ENCODE results near the gene C1orf167. TPM values are rescaled to one million over a fixed set of nuclear protein-coding genes. Genes with fewer than 3 reads are reported as not detected.

Gene C1orf167
- total and polyA plus RNA-seq, 10 of the 15 experiments (the other 5 are each of a cell fraction or from before 2014, with no cell fraction given) = 0.17 to 0.31 TPM; not detected in 8

GRCh38 chr1:11802973-11803885 lies 41.2 kb downstream of the C1orf167 start (continued):
- TF ChIP-seq PKNOX1 (IDR thresholded peaks at IDR 0.05) = peak; percentile 70
- TF ChIP-seq BACH1 (IDR thresholded peaks at IDR 0.05; ENCODE audit: borderline replicate concordance) = peak; percentile 41; the same call in 1 of the 2 replicates
- TF ChIP-seq ETV6 (conservative IDR thresholded peaks at IDR 0.05 in 1 of 2, IDR thresholded peaks at IDR 0.05 in 1 of 2; ENCODE audit: borderline replicate concordance in 1 of 2, low read depth in 1 of 2) = no peak
- peak; percentile 38; the same call in 1 of the 2 replicates for TF ChIP-seq IKZF1 (conservative IDR thresholded peaks at IDR 0.05)
- no peak for TF ChIP-seq CREM (IDR thresholded peaks at IDR 0.05; ENCODE audit: low read depth)
- TF ChIP-seq PBX3 (IDR thresholded peaks at IDR 0.05; ENCODE audit: insufficient replicate concordance, low read depth, low read length) = peak; percentile 25
- peak; percentile 34; the same call in 1 of the 2 replicates for TF ChIP-seq LARP7 (IDR thresholded peaks at IDR 0.05)
- TF ChIP-seq NKRF (conservative IDR thresholded peaks at IDR 0.05) = peak; percentile 80
- TF ChIP-seq SIN3A (IDR thresholded peaks at IDR 0.05; ENCODE audit: low read depth, low read length) = peak; percentile 16; the same call in 1 of the 2 replicates
- peak; percentile 39; the same call in 1 of the 2 replicates for TF ChIP-seq POLR2AphosphoS2 (IDR thresholded peaks at IDR 0.05; ENCODE audit: low read depth, low read length)
- 0 out of 2 replicates have a peak, but pooled peaks have one; percentile 1 for TF ChIP-seq MTA2 (IDR thresholded peaks at IDR 0.05; ENCODE audit: low read depth)
- peak; percentile 65; the same call in 1 of the 2 replicates for TF ChIP-seq ELK1 (IDR thresholded peaks at IDR 0.05; ENCODE audit: low read depth, low read length)
- no peak for TF ChIP-seq NFXL1 (IDR thresholded peaks at IDR 0.05; ENCODE audit: borderline replicate concordance)
- TF ChIP-seq SMARCA5 (IDR thresholded peaks at IDR 0.05) = peak; percentile 29; the same call in 1 of the 2 replicates
- TF ChIP-seq GATAD2B (conservative IDR thresholded peaks at IDR 0.05; ENCODE audit: low read depth) = peak; percentile 48; the same call in 1 of the 2 replicates
- 0 out of 3 replicates have a peak, but pooled peaks of 1 of the 2 experiments have one; percentile 15 for TF ChIP-seq EGR1 (IDR thresholded peaks at IDR 0.05; ENCODE audit: borderline replicate concordance in 1 of 2, low read depth in 2 of 2, low read length in 2 of 2)
- peak; percentile 65 for TF ChIP-seq POLR2A (IDR thresholded peaks at IDR 0.05; ENCODE audit: low read depth, low read length)
- TF ChIP-seq FOS (IDR thresholded peaks at IDR 0.05; ENCODE audit: borderline replicate concordance, extremely low read depth, insufficient read length) = no peak
